CD4-positive, alpha-beta T cell (primary cell): ENCODE results near the gene GPR158. TPM values are rescaled to one million over a fixed set of nuclear protein-coding genes. Genes with fewer than 3 reads are reported as not detected.

ENCODE experiments used
- ATAC-seq: fragments of 200-7000 bp; cut with Tn5 transposase; one replicate; pipeline ENCODE4 v1.10.0; 2022; ENCODE audit warnings: mild to moderate bottlenecking; ENCODE audit not compliant: poor library complexity
- CTCF ChIA-PET: fragments of 350-600 bp; sonication (Branson Sonifier 250); formaldehyde crosslinking; loops from one replicate; lab custom pipeline; 2021; ENCODE audit warnings: antibody characterized with exemption, inconsistent platforms; lab: Charles Lee
- POLR2A ChIA-PET: fragments of 350-600 bp; sonication (Branson Sonifier 250); formaldehyde crosslinking; loops from one replicate; lab custom pipeline; 2021; ENCODE audit warnings: antibody characterized with exemption, inconsistent platforms; lab: Charles Lee
- DNase-seq, 14 experiments: peaks; one replicate each; pipeline ENCODE4 v3.0.0-alpha.2; 2013 to 2020; ENCODE audit warnings: mixed read lengths in 2 of 14
- H3K27ac ChIP-seq, 2 donors: one replicate each; pipeline versions ENCODE4 v1.5.1 to v1.7.0; 2013; ENCODE audit warnings: low read length in 2 of 2, low read depth in 1 of 2, mild to moderate bottlenecking in 1 of 2
- H3K27me3 ChIP-seq, 2 experiments: 1 replicate in 1 of 2; 2 replicates in 1 of 2; pipeline versions ENCODE4 v1.6.1 to v1.7.0; 2013; ENCODE audit warnings: low read length in 2 of 2, control low read depth in 1 of 2, mild to moderate bottlenecking in 1 of 2, moderate library complexity in 1 of 2; ENCODE audit not compliant: insufficient read depth in 2 of 2, control insufficient read depth in 1 of 2
- H3K36me3 ChIP-seq: one replicate; pipeline ENCODE4 v1.6.1; 2013; ENCODE audit warnings: low read length, control low read depth; ENCODE audit not compliant: insufficient read depth
- H3K4me1 ChIP-seq: one replicate; pipeline ENCODE4 v1.6.1; 2013; ENCODE audit warnings: low read length, control low read depth; ENCODE audit not compliant: insufficient read depth
- H3K4me3 ChIP-seq: one replicate; pipeline ENCODE4 v1.5.1; 2013; ENCODE audit warnings: mild to moderate bottlenecking, low read length, moderate library complexity
- H3K9me3 ChIP-seq, 2 experiments: 1 replicate in 1 of 2; 2 replicates in 1 of 2; pipeline versions ENCODE4 v1.6.1 to v1.7.0; 2013; ENCODE audit warnings: low read length in 2 of 2, mild to moderate bottlenecking in 2 of 2, control low read depth in 1 of 2, moderate library complexity in 1 of 2; ENCODE audit not compliant: control insufficient read depth in 1 of 2, insufficient read depth in 1 of 2
- H3K27ac Mint-ChIP-seq: one replicate; pipeline ENCODE4 v1.8.0; 2020; ENCODE audit warnings: mixed read lengths
- H3K27me3 Mint-ChIP-seq: one replicate; pipeline ENCODE4 v1.8.0; 2021; ENCODE audit warnings: mixed read lengths
- H3K36me3 Mint-ChIP-seq: one replicate; pipeline ENCODE4 v1.8.0; 2021; ENCODE audit warnings: low read depth, mixed read lengths
- H3K4me1 Mint-ChIP-seq: one replicate; pipeline ENCODE4 v1.8.0; 2021; ENCODE audit warnings: low read depth, mixed read lengths
- H3K4me3 Mint-ChIP-seq: one replicate; pipeline ENCODE4 v1.8.0; 2020; ENCODE audit warnings: mild to moderate bottlenecking, mixed read lengths
- H3K9me3 Mint-ChIP-seq: one replicate; pipeline ENCODE4 v1.8.0; 2020; ENCODE audit warnings: mixed read lengths
- CTCF ChIP-seq: fragments of 200-600 bp; IDR thresholded peaks from one replicate; pipeline ENCODE4 v1.8.0; 2022; ENCODE audit warnings: antibody characterized with exemption, mild to moderate bottlenecking
- intact Hi-C, 2 experiments: fragments of 100-400 bp; cut with DNase I in 1 of 2; cut with micrococcal nuclease in 1 of 2; formaldehyde crosslinking; loops; one replicate each; pipeline versions ENCODE4 v1.15.1 to v1.9.0; 2023 to 2025; cut with DNase I, micrococcal nuclease
- total RNA-seq, 174 experiments: library from RNA in 2 of 174; stranded (reverse) in 2 of 174; gene quantifications; one replicate each; pipeline ENCODE4 v1.2.3 and lab custom pipeline; 2021 to 2026

Gene GPR158
- total RNA-seq, 2 experiments from 2014 or later = not detected

GRCh38 chr10:25639646-25640045, 464.8 kb downstream of the GPR158 start:
- DNase-seq (no peak), ATAC-seq (no peak)
- Mint-ChIP-seq H3K27ac (no peak overlapping the region), H3K9me3 (peaks cover 3% of the 10 kb centered on the region), H3K36me3 (no peaks in the 10 kb centered on the region), H3K4me1 (no peaks in the 10 kb centered on the region), H3K4me3 (no peak overlapping the region), H3K27me3 (no peaks in the 10 kb centered on the region)
- H3K4me1 ChIP-seq = no peaks in the 10 kb centered on the region
- no peak for TF ChIP-seq CTCF
- ChIA-PET POLR2A (no interaction called here), CTCF (interaction anchor here (0.7 kb wide), 1 partner anchor 1508 kb away, joined by 7 read pairs; no protein-coding TSS in a partner anchor)
- H3K27me3 ChIP-seq = no peaks in the 10 kb centered on the region
- H3K4me3 ChIP-seq = no peak overlapping the region
- intact Hi-C loops = no loop called here
- H3K9me3 ChIP-seq = no peaks in the 10 kb centered on the region
- no peak overlapping the region for H3K27ac ChIP-seq
- H3K36me3 ChIP-seq = no peaks in the 10 kb centered on the region

- no peak overlapping the region for H3K27ac ChIP-seq
- no peak overlapping the region for H3K27ac Mint-ChIP-seq
- DNase-seq (no peak), ATAC-seq (no peak)
- intact Hi-C loops = no loop called here
- CTCF ChIA-PET = no interaction called here
- H3K9me3 Mint-ChIP-seq = peaks cover 3% of the 10 kb centered on the region
- no peaks in the 10 kb centered on the region for H3K9me3 ChIP-seq
- H3K4me1 Mint-ChIP-seq = no peaks in the 10 kb centered on the region
- H3K27me3 Mint-ChIP-seq = no peaks in the 10 kb centered on the region
- no peak overlapping the region for H3K4me3 ChIP-seq
- POLR2A ChIA-PET = no interaction called here
- H3K36me3 Mint-ChIP-seq = no peaks in the 10 kb centered on the region
- no peak overlapping the region for H3K4me3 Mint-ChIP-seq
- no peaks in the 10 kb centered on the region for H3K4me1 ChIP-seq
- H3K27me3 ChIP-seq = no peaks in the 10 kb centered on the region
- H3K36me3 ChIP-seq = no peaks in the 10 kb centered on the region
- no peak for TF ChIP-seq CTCF
Measured at GRCh38 chr10:25641595-25641994, 466.8 kb downstream of the GPR158 start.

- Mint-ChIP-seq H3K36me3 (no peaks in the 10 kb centered on the region), H3K27me3 (no peaks in the 10 kb centered on the region), H3K4me1 (no peaks in the 10 kb centered on the region), H3K9me3 (peaks cover 3% of the 10 kb centered on the region), H3K27ac (no peak overlapping the region), H3K4me3 (no peak overlapping the region)
- intact Hi-C loops = no loop called here
- no peaks in the 10 kb centered on the region for H3K4me1 ChIP-seq
- DNase-seq = no peak
- ATAC-seq = no peak
- CTCF ChIA-PET = no interaction called here
- no peaks in the 10 kb centered on the region for H3K9me3 ChIP-seq
- POLR2A ChIA-PET = no interaction called here
- H3K27ac ChIP-seq = no peak overlapping the region
- TF ChIP-seq CTCF = no peak
- H3K36me3 ChIP-seq = no peaks in the 10 kb centered on the region
- no peaks in the 10 kb centered on the region for H3K27me3 ChIP-seq
- no peak overlapping the region for H3K4me3 ChIP-seq
Measured at GRCh38 chr10:25642721-25643120, 467.9 kb downstream of the GPR158 start.
